ENCODE measurements around the gene PCSK2. TPM values are rescaled to one million over a fixed set of nuclear protein-coding genes. Genes with fewer than 3 reads are reported as not detected.

PCSK2 gene
- polyA plus RNA-seq, 1 donor from 2014 or later = 27.9 TPM

DNA sequence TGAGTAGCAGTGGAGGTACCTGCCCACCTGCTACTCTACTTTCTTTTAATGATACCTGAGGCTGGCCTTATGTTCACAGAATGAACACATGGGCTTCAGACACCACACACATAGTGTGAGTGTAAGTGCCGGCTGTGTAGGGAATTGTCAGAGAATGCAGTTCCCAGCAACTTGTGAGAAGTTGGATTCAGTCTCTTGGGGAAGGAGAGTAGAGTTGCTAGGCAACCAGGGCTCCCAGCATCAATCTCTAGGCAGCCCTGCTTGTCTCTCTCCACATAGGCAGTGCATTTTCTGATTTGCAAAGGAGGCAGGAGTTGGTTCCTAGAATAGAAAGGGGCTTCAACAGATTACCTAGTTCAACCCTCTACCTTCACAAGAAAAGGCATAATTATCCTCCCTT is 230.2 kb downstream of the PCSK2 start:
- Histone ChIP-seq H3K27me3 (ENCODE audit: insufficient read depth, low read depth, low read length) (no peaks in the 10 kb centered on the region), H3K9me2 (ENCODE audit: insufficient read depth, low read length) (no peaks in the 10 kb centered on the region), H3K9ac (ENCODE audit: low read length) (peak overlapping the region; percentile 24), H3K9me3 (ENCODE audit: low read length) (no peaks in the 10 kb centered on the region), H2AFZ (ENCODE audit: low read depth, low read length) (no peak overlapping the region), H3K4me2 (ENCODE audit: low read length) (peak overlapping the region; percentile 71), H3K27ac (ENCODE audit: low read length) (peak overlapping the region; percentile 72), H3F3A (ENCODE audit: insufficient read depth, low read length, poor library complexity, severe bottlenecking) (no peaks in the 10 kb centered on the region), H3K79me2 (replicated peaks; ENCODE audit: insufficient read depth, low read length) (no peaks in the 10 kb centered on the region), H3K4me3 (ENCODE audit: low read length) (peak overlapping the region; percentile 51), H3K36me3 (ENCODE audit: insufficient read depth, low read length) (peaks cover 6% of the 10 kb centered on the region), H4K20me1 (ENCODE audit: insufficient read depth) (no peaks in the 10 kb centered on the region)
- TF ChIP-seq SMC3 (conservative IDR thresholded peaks at IDR 0.05; ENCODE audit: poor library complexity) (peak; percentile 14), REST (IDR thresholded peaks at IDR 0.05; ENCODE audit: borderline replicate concordance) (peak; percentile 50), EP300 (conservative IDR thresholded peaks at IDR 0.05; ENCODE audit: poor library complexity, severe bottlenecking) (peak; percentile 51), POLR2AphosphoS5 (IDR thresholded peaks at IDR 0.05) (peak; percentile 35), TAF1 (IDR thresholded peaks at IDR 0.05; ENCODE audit: low read depth) (no peak), MXI1 (conservative IDR thresholded peaks at IDR 0.05; ENCODE audit: poor library complexity, severe bottlenecking) (peak; percentile 49), EZH2 (IDR thresholded peaks at IDR 0.05; ENCODE audit: borderline replicate concordance, insufficient read depth, low read length, poor library complexity, severe bottlenecking) (no peak), RAD21 (conservative IDR thresholded peaks at IDR 0.05) (peak; percentile 27)

DNA sequence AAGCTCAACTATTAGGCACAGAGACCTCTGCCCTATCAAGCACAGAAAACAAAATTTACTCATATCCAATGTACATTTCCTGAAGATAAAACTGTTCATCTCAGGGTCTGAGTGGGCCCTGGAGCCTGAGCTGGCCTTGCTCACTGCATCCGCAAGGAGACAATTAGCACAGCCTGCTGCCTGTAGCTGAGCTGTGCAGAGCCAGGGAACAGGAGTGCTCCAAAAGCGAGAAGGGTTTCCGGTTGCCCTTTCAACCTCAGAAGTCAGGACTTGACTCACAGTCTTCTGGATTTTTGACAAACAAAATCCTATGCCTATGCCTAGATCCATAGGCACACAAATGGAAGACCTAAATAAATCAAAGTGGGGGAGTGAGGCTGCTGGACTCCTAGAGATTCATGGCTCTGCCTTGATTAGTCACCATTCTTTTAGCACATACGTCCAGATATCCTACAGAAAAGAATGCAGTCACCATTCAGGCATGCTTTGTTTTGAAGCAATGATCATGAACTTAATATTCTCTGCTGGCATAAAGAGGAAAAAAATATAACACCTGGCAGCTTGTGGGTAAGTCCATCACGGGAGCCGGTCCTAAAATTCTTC is 230.8 kb downstream of the PCSK2 start:
- no peak overlapping the region for H2AFZ ChIP-seq (ENCODE audit: low read depth, low read length)
- peaks cover 6% of the 10 kb centered on the region for H3K36me3 ChIP-seq (ENCODE audit: insufficient read depth, low read length)
- peak overlapping the region; percentile 51 for H3K4me3 ChIP-seq (ENCODE audit: low read length)
- no peaks in the 10 kb centered on the region for H3F3A ChIP-seq (ENCODE audit: insufficient read depth, low read length, poor library complexity, severe bottlenecking)
- H3K9me2 ChIP-seq (ENCODE audit: insufficient read depth, low read length) = no peaks in the 10 kb centered on the region
- no peaks in the 10 kb centered on the region for H3K9me3 ChIP-seq (ENCODE audit: low read length)
- peak overlapping the region; percentile 71 for H3K4me2 ChIP-seq (ENCODE audit: low read length)
- TF ChIP-seq SMC3 (conservative IDR thresholded peaks at IDR 0.05; ENCODE audit: poor library complexity) = no peak
- TF ChIP-seq CTCF (IDR thresholded peaks at IDR 0.05; ENCODE audit: poor library complexity, severe bottlenecking) = no peak
- no peak for TF ChIP-seq EZH2 (IDR thresholded peaks at IDR 0.05; ENCODE audit: borderline replicate concordance, insufficient read depth, low read length, poor library complexity, severe bottlenecking)
- no peak for TF ChIP-seq EP300 (conservative IDR thresholded peaks at IDR 0.05; ENCODE audit: poor library complexity, severe bottlenecking)
- no peak for TF ChIP-seq TAF1 (IDR thresholded peaks at IDR 0.05; ENCODE audit: low read depth)
- TF ChIP-seq RAD21 (conservative IDR thresholded peaks at IDR 0.05) = no peak
- TF ChIP-seq MXI1 (conservative IDR thresholded peaks at IDR 0.05; ENCODE audit: poor library complexity, severe bottlenecking) = no peak
- H3K27ac ChIP-seq (ENCODE audit: low read length) = peak overlapping the region; percentile 72
- H3K27me3 ChIP-seq (ENCODE audit: insufficient read depth, low read depth, low read length) = no peaks in the 10 kb centered on the region
- no peaks in the 10 kb centered on the region for H4K20me1 ChIP-seq (ENCODE audit: insufficient read depth)
- H3K79me2 ChIP-seq (replicated peaks; ENCODE audit: insufficient read depth, low read length) = no peaks in the 10 kb centered on the region
- H3K9ac ChIP-seq (ENCODE audit: low read length) = peak overlapping the region; percentile 24
